DND-41 (cell line): ENCODE data around the gene NGDN.

ENCODE experiments used
- EZH2 ChIP-seq: IDR thresholded peaks from 3 replicates; pipeline ENCODE4 v1.6.1; 2012; ENCODE audit warnings: borderline replicate concordance, low read depth, mild to moderate bottlenecking, moderate library complexity, low read length, inconsistent platforms; ENCODE audit not compliant: severe bottlenecking
- TF ChIP-seq, protein P1 (sequence below): IDR thresholded peaks from 2 replicates; pipeline ENCODE4 v1.5.1; 2012; ENCODE audit warnings: borderline replicate concordance, low read length, moderate library complexity, mild to moderate bottlenecking; ENCODE audit not compliant: poor library complexity, severe bottlenecking; ENCODE audit errors: extremely low read depth

DNA sequence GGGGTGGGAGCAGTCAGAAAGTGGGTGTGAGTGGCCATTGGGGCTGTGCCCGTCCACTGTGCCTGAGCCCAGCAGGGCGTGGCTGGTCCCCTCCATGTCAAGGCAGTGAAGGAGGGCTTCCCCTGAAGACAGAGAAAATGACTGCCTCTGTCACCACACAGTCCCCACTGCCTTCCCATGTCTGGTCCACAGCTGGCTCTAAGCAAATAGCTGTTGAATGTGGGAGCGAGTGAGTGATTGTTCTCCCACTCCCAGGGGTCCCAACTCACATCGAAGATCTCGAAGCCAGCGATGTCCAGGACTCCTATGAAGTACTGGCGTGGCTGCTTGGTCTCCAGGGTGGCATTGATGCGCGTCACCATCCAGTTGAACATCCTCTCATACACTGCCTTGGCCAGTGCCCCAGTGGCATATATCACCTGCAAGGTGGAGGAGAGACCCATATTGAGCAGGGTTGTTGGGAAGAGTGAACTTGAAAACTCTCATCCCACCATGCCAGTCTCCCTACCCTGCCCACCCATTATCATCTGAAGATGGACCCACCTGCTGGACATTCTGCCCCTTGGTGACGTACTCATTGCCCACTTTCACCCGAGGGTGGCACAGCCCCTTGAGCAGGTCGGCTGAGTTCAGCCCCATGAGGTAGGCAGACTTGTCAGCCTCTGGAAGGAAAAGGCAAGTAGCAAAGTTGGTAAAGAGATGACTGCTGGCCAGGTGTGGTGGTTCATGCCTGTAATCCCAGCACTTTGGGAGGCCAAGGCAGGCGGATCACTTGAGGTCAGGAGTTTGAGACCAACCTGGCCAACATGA is 40.6 kb upstream of the NGDN start:
- TF ChIP-seq, protein P1, sequence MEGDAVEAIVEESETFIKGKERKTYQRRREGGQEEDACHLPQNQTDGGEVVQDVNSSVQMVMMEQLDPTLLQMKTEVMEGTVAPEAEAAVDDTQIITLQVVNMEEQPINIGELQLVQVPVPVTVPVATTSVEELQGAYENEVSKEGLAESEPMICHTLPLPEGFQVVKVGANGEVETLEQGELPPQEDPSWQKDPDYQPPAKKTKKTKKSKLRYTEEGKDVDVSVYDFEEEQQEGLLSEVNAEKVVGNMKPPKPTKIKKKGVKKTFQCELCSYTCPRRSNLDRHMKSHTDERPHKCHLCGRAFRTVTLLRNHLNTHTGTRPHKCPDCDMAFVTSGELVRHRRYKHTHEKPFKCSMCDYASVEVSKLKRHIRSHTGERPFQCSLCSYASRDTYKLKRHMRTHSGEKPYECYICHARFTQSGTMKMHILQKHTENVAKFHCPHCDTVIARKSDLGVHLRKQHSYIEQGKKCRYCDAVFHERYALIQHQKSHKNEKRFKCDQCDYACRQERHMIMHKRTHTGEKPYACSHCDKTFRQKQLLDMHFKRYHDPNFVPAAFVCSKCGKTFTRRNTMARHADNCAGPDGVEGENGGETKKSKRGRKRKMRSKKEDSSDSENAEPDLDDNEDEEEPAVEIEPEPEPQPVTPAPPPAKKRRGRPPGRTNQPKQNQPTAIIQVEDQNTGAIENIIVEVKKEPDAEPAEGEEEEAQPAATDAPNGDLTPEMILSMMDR, result no peak
- no peak for TF ChIP-seq EZH2
